HEK293T (cell line): ENCODE results near the gene ITGB5.

Source experiments
- ELF4 ChIP-seq: fragments of 450-650 bp; IDR thresholded peaks from 2 replicates; pipeline ENCODE4 v1.6.1; 2017; ENCODE audit warnings: antibody characterized with exemption
- FOXA1 ChIP-seq: fragments of 450-650 bp; IDR thresholded peaks from 2 replicates; pipeline ENCODE4 v1.6.1; 2016; ENCODE audit warnings: mild to moderate bottlenecking
- FOXK2 ChIP-seq: fragments of 450-650 bp; IDR thresholded peaks from 2 replicates; pipeline ENCODE4 v1.6.1; 2016; ENCODE audit warnings: mild to moderate bottlenecking
- FOXM1 ChIP-seq: fragments of 450-650 bp; IDR thresholded peaks from 2 replicates; pipeline ENCODE4 v1.6.1; 2017; ENCODE audit warnings: mild to moderate bottlenecking, borderline replicate concordance
- HDGF ChIP-seq: fragments of 450-650 bp; IDR thresholded peaks from 2 replicates; pipeline ENCODE4 v1.6.1; 2017; ENCODE audit warnings: antibody characterized with exemption, borderline replicate concordance
- SUZ12 ChIP-seq: fragments of 450-650 bp; IDR thresholded peaks from 2 replicates; pipeline ENCODE4 v1.6.1; 2016; ENCODE audit warnings: mild to moderate bottlenecking
- TF ChIP-seq, protein P1 (sequence below): fragments of 450-650 bp; IDR thresholded peaks from 2 replicates; pipeline ENCODE4 v1.6.1; 2016

- no peak for TF ChIP-seq ELF4
- TF ChIP-seq SUZ12 = no peak
- no peak for TF ChIP-seq FOXM1
- no peak for TF ChIP-seq HDGF
- TF ChIP-seq, protein P1, sequence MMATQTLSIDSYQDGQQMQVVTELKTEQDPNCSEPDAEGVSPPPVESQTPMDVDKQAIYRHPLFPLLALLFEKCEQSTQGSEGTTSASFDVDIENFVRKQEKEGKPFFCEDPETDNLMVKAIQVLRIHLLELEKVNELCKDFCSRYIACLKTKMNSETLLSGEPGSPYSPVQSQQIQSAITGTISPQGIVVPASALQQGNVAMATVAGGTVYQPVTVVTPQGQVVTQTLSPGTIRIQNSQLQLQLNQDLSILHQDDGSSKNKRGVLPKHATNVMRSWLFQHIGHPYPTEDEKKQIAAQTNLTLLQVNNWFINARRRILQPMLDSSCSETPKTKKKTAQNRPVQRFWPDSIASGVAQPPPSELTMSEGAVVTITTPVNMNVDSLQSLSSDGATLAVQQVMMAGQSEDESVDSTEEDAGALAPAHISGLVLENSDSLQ = no peak
- TF ChIP-seq FOXK2 = no peak
- no peak for TF ChIP-seq FOXA1
Measured at GRCh38 chr3:124853446-124853845, 33.7 kb downstream of the ITGB5 start.
